Measurements from ENCODE around the gene NCKAP5. TPM values are rescaled to one million over a fixed set of nuclear protein-coding genes. Genes with fewer than 3 reads are reported as not detected.
A peak's percentile ranks its signal among the peaks of the same experiment; 100 is the strongest.

Gene NCKAP5
- total RNA-seq, 4 donors from 2014 or later: 2.7 to 11.7 (median 5.6) TPM

DNA sequence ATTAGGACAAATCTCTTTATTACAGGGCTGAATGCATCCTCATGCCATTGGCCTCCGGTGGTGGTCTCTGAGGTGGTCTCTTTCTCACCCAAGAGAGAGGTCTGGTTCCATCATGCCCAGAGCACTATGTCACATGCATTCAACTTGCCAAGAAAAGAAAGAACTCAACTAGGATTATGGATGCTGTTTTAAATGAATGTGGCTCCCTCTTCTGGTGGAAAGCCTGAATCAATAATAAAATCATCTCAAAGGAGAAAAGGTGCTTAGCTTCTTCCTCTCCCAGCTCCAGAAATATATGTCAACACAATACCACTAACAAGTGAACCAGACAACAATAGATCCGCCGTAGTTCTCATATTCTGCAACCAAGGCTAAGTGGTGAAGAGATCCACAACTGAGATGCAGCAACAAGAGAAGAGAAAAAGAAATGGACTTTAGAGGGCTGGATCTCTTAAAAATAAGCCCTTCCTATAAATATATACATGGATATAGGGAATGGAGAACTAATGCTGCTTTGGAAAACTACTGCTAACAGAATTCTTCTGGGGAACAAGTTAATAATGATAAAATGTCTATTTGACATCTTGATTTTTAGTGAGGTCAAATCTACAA, 396.8 kb downstream of the NCKAP5 start:
- DNase-seq (ENCODE audit: low spot score in 2 of 2): peak in 1 of 2 donors; percentile 52
- Histone ChIP-seq H3K4me3 (no peak overlapping the region), H3K27ac (no peak overlapping the region), H3K4me1 (no peaks in the 10 kb centered on the region), H3K36me3 (no peaks in the 10 kb centered on the region), H3K27me3 (no peaks in the 10 kb centered on the region), H3K9me3 (no peaks in the 10 kb centered on the region)
- WGBS, 2 donors: 24 to 35% methylated on average over 3 of the region's 3 CpGs
- TF ChIP-seq EP300 (IDR thresholded peaks at IDR 0.05) (no peak), CTCF (IDR thresholded peaks at IDR 0.05) (peak; percentile 34 to 67 (median 51))

DNA sequence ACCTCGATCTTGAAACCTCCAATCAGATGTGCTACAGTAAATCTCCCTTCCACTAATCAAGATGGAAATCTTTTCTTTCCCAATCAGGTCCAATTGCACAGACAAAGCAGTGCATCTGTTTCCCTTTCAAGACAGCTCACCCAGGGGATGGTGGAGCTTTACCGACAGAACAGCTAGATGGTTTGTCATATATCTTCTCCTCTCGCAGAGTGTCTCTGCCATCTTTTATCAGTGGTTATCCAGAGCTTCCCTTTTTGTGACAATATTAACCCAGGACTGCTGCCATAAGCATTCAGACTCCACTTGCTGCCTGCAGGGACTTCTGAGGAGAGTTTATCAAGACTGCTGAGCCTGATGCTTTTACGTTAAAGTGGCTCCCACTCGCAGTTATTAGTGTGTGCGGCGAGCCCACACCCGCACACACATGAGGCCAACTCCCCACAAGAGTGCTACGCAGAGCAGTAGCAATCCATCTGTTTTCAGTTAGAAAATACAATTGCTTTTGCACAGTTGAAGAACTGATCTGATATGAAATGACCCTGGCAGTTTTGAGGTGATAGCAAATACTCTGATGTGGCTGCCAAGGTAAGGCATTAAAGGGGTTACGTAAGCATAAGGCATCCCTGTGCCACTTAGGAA, 398.9 kb downstream of the NCKAP5 start:
- DNase-seq (ENCODE audit: low spot score in 2 of 2): no peak
- H3K9me3 ChIP-seq: no peaks in the 10 kb centered on the region
- WGBS, 2 donors: 67 to 76% methylated on average over 10 of the region's 10 CpGs
- H3K4me1 ChIP-seq: no peaks in the 10 kb centered on the region
- no peaks in the 10 kb centered on the region for H3K36me3 ChIP-seq
- H3K27ac ChIP-seq: no peak overlapping the region
- no peak overlapping the region for H3K4me3 ChIP-seq
- TF ChIP-seq EP300 (IDR thresholded peaks at IDR 0.05): no peak
- no peak for TF ChIP-seq POLR2A (IDR thresholded peaks at IDR 0.05)
- no peak for TF ChIP-seq CTCF (IDR thresholded peaks at IDR 0.05)
- no peaks in the 10 kb centered on the region for H3K27me3 ChIP-seq

GRCh38 chr2:133167990-133168389, 400.3 kb downstream of the NCKAP5 start:
- WGBS, 2 donors: 83 to 89% methylated on average over 3 of the region's 3 CpGs
- Histone ChIP-seq H3K4me3 (no peak overlapping the region), H3K9me3 (no peaks in the 10 kb centered on the region), H3K4me1 (no peaks in the 10 kb centered on the region), H3K27me3 (no peaks in the 10 kb centered on the region), H3K36me3 (no peaks in the 10 kb centered on the region), H3K27ac (no peak overlapping the region)
- DNase-seq (ENCODE audit: low spot score in 2 of 2): no peak
- TF ChIP-seq POLR2A (IDR thresholded peaks at IDR 0.05) (no peak), EP300 (IDR thresholded peaks at IDR 0.05) (no peak), CTCF (IDR thresholded peaks at IDR 0.05) (no peak)

DNA sequence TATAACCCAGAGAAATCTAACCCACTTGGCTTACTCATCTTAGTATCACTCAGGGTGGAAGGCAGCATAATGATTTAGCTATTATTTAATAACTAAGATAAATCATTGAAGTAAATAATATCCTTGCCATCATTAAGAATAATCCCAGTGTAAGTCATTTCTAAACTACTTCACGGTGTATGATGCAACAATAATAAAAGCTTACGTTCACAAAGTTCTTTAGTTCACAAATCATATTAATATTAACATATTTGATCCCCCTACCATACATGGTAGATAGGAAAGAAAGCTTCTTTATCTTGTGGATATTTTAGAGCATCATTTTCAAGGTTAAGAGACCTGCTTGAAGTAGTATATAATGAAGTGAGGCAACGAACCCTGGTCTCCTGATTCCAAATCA, 401.0 kb downstream of the NCKAP5 start:
- Histone ChIP-seq H3K4me3 (no peak overlapping the region), H3K27me3 (no peaks in the 10 kb centered on the region), H3K36me3 (no peaks in the 10 kb centered on the region), H3K27ac (no peak overlapping the region), H3K9me3 (no peaks in the 10 kb centered on the region), H3K4me1 (no peaks in the 10 kb centered on the region)
- no peak for TF ChIP-seq POLR2A (IDR thresholded peaks at IDR 0.05)
- TF ChIP-seq EP300 (IDR thresholded peaks at IDR 0.05): no peak
- no peak for TF ChIP-seq CTCF (IDR thresholded peaks at IDR 0.05)
- 88 to 92% methylated on average over 3 of the region's 3 CpGs for WGBS, 2 donors
- DNase-seq (ENCODE audit: low spot score in 2 of 2): no peak

DNA sequence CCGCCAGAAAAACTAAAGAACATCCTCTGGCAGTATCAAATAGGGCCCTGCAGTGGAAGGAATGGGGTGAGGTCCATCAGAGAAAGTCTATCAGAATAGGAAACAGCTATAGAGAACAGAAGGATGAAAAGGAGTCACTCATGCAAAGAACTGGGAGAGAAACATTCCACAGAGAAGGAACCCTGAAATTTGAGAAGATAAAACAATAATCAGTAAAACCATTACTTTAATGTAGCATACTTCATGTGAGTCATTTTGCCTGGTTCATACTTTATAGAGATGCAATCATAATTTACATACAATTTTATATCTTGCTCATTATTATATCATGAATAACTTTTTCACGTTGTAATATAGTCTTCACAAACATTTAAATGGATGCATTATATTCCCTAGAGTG, 402.2 kb downstream of the NCKAP5 start:
- DNase-seq (ENCODE audit: low spot score in 2 of 2): no peak
- H3K36me3 ChIP-seq: no peaks in the 10 kb centered on the region
- WGBS, 2 donors: 45 to 60% methylated on average over 2 of the region's 2 CpGs
- H3K27me3 ChIP-seq: no peaks in the 10 kb centered on the region
- TF ChIP-seq EP300 (IDR thresholded peaks at IDR 0.05): no peak
- H3K4me1 ChIP-seq: no peaks in the 10 kb centered on the region
- H3K4me3 ChIP-seq: no peak overlapping the region
- no peak overlapping the region for H3K27ac ChIP-seq
- H3K9me3 ChIP-seq: no peaks in the 10 kb centered on the region
